Stimulated activated CD8-positive, alpha-beta memory T cell treated with anti-CD3 and anti-CD28 coated beads, Interleukin-15, amount 100 ng/mL, for 1 hour (primary cell): Measurements from ENCODE around the gene COPG1.
A peak's percentile ranks its signal among the peaks of the same experiment; 100 is the strongest.

Source experiments
- DNase-seq: peaks from one replicate; pipeline ENCODE4 v3.0.0-alpha.2; 2020; ENCODE audit warnings: low read depth

The COPG1 gene

GRCh38 chr3:129314386-129315222 is 65.2 kb downstream of the COPG1 start:
- DNase-seq, result peak; percentile 11

GRCh38 chr3:129315223-129315997 is 66.0 kb downstream of the COPG1 start:
- DNase-seq, result no peak

GRCh38 chr3:129315998-129316247 is 66.5 kb downstream of the COPG1 start:
- no peak for DNase-seq

- DNase-seq, result peak; percentile 89
These were observed 67.0 kb downstream of the COPG1 start for GRCh38 chr3:129316248-129317013.

- DNase-seq, result no peak
These were observed 67.8 kb downstream of the COPG1 start for GRCh38 chr3:129317014-129317771.

- no peak for DNase-seq
These were observed 68.4 kb downstream of the COPG1 start for GRCh38 chr3:129317848-129318247.

GRCh38 chr3:129318921-129319320 is 69.5 kb downstream of the COPG1 start:
- no peak for DNase-seq

- no peak for DNase-seq
These were observed 70.9 kb downstream of the COPG1 start for GRCh38 chr3:129320261-129320660.

- DNase-seq, result no peak
These were observed 71.5 kb downstream of the COPG1 start for GRCh38 chr3:129320825-129321487.

- DNase-seq, result no peak
These were observed 72.5 kb downstream of the COPG1 start for GRCh38 chr3:129321887-129322286.

- no peak for DNase-seq
These were observed 74.4 kb downstream of the COPG1 start for GRCh38 chr3:129323651-129324294.

- no peak for DNase-seq
These were observed 75.4 kb downstream of the COPG1 start for GRCh38 chr3:129324855-129325254.

- DNase-seq, result no peak
These were observed 76.0 kb downstream of the COPG1 start for GRCh38 chr3:129325383-129325782.

GRCh38 chr3:129326138-129326537 is 76.7 kb downstream of the COPG1 start:
- no peak for DNase-seq

GRCh38 chr3:129326595-129326994 is 77.2 kb downstream of the COPG1 start:
- DNase-seq, result no peak
